ENCODE data around the gene NRF1. TPM values are rescaled to one million over a fixed set of nuclear protein-coding genes. Genes with fewer than 3 reads are reported as not detected.

The NRF1 gene
- total RNA-seq, 1 donor from 2014 or later = 29.7 TPM

DNA sequence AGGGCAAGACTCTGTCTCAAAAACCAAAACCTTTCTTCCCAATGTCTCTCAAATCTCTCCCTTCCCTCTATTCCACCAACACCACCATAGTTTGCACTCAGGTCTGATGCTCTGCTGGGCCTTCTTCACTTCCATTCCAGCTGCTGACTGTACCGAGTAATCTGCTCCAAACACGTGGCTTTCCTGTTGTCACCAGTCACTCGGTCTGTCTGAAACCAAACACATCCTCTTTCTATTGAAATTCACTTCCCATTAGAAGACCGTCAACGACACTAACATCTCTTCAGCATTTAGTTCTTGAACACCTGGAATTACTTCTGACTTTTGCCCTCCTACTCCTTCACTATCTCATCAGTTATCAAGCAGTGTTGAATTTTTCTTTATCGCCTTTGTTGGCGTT, 4.7 kb upstream of the NRF1 start:
- no peak for DNase-seq (ENCODE audit: low spot score, unreplicated experiment)
- H3K9me3 Mint-ChIP-seq (ENCODE audit: low read depth) = no peaks in the 10 kb centered on the region
- H3K4me1 Mint-ChIP-seq (ENCODE audit: low read depth) = peaks cover 9% of the 10 kb centered on the region
- TF ChIP-seq, protein P1, sequence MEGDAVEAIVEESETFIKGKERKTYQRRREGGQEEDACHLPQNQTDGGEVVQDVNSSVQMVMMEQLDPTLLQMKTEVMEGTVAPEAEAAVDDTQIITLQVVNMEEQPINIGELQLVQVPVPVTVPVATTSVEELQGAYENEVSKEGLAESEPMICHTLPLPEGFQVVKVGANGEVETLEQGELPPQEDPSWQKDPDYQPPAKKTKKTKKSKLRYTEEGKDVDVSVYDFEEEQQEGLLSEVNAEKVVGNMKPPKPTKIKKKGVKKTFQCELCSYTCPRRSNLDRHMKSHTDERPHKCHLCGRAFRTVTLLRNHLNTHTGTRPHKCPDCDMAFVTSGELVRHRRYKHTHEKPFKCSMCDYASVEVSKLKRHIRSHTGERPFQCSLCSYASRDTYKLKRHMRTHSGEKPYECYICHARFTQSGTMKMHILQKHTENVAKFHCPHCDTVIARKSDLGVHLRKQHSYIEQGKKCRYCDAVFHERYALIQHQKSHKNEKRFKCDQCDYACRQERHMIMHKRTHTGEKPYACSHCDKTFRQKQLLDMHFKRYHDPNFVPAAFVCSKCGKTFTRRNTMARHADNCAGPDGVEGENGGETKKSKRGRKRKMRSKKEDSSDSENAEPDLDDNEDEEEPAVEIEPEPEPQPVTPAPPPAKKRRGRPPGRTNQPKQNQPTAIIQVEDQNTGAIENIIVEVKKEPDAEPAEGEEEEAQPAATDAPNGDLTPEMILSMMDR (IDR thresholded peaks at IDR 0.05; ENCODE audit: unreplicated experiment) = no peak
- no peak overlapping the region for H3K27ac Mint-ChIP-seq
- H3K27me3 Mint-ChIP-seq = no peaks in the 10 kb centered on the region
- H3K4me3 Mint-ChIP-seq (ENCODE audit: low read depth) = no peak overlapping the region
- peaks cover 16% of the 10 kb centered on the region for H3K36me3 Mint-ChIP-seq (ENCODE audit: insufficient read depth)

DNA sequence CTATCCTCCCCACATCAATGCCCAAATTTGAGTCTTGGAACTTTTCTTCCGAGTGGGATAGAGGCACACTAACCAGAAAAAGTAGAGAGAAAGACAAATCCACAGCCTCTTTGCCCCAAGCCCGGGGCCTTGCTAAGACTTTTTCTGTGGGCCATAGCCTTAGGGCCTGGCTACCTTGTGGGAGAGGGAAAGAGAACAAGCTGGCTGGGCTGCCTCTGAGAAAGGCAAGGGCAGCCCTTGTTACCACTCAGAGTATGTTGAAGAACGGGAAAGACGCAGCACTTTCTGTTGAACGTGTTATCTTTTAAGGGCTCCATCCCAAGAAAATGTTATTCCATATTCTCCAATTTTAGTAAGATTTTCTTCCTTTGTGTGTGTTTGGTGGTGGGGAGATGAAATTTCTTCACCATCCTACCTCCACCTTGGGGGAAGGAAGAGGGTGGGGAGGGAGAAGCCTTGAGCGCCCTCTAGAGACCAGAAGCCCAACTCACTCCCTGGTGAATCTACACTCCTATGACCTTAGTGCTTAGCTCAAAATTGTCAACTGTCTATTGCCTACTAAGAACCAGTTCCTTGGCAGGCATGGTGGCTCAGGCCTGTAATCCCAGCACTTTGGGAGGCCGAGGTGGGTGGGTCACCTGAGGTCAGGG, 3.9 kb upstream of the NRF1 start:
- no peak for DNase-seq (ENCODE audit: low spot score, unreplicated experiment)
- peaks cover 9% of the 10 kb centered on the region for H3K4me1 Mint-ChIP-seq (ENCODE audit: low read depth)
- peaks cover 16% of the 10 kb centered on the region for H3K36me3 Mint-ChIP-seq (ENCODE audit: insufficient read depth)
- no peaks in the 10 kb centered on the region for H3K27me3 Mint-ChIP-seq
- no peak overlapping the region for H3K27ac Mint-ChIP-seq
- no peak overlapping the region for H3K4me3 Mint-ChIP-seq (ENCODE audit: low read depth)
- TF ChIP-seq, protein P1 (IDR thresholded peaks at IDR 0.05; ENCODE audit: unreplicated experiment) = peak; percentile 56
- H3K9me3 Mint-ChIP-seq (ENCODE audit: low read depth) = no peaks in the 10 kb centered on the region

DNA sequence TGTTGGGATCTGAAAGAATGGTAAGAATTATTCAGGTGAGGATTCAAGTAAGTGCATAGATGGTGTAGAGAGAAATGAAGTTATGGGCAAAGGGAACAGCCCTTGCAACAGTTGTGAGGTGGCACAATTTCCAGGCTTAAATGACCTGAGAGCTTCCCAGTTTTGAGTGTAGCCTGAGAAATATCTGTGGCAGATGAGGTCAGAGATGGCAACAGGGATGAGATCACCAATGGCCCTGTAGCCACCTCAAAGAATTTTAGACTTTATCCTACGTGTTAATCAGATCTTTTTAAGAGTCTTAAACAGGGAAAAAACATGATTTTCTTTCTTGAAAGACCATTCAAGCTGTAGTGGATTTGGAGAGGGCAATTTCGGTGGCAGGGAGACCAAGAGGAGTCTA, 1.9 kb upstream of the NRF1 start:
- no peaks in the 10 kb centered on the region for H3K27me3 Mint-ChIP-seq
- TF ChIP-seq, protein P1 (IDR thresholded peaks at IDR 0.05; ENCODE audit: unreplicated experiment) = no peak
- peaks cover 21% of the 10 kb centered on the region for H3K4me1 Mint-ChIP-seq (ENCODE audit: low read depth)
- H3K27ac Mint-ChIP-seq = peak overlapping the region; percentile 91
- H3K9me3 Mint-ChIP-seq (ENCODE audit: low read depth) = no peaks in the 10 kb centered on the region
- no peak for DNase-seq (ENCODE audit: low spot score, unreplicated experiment)
- H3K4me3 Mint-ChIP-seq (ENCODE audit: low read depth) = peak overlapping the region; percentile 99
- H3K36me3 Mint-ChIP-seq (ENCODE audit: insufficient read depth) = peaks cover 16% of the 10 kb centered on the region

DNA sequence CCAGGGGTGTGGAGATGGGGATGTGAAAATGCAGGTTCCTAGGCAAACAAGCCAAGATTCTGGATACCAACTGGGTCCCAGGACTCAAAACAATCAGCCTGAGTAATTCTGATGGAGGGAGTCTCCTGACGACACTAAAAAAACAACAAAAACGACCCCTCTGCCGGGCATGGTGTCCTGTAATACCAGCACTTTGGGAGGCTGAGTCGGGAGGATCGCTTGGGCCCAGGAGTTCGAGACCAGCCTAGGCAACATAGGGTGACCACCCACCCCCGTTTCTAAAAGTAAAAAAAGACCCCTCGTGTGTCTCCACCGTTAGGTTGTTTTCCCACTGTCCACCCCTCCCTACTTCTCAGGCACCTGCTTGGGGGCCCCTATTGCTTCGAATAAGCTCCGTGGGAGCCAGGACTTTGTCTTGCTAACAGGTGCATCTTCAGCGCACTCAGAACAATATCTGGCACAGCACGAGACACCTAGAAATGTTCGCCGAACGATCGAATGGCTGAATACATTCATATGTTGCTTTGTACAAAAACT, 743 bp upstream of the NRF1 start:
- Mint-ChIP-seq H3K27me3 (no peaks in the 10 kb centered on the region), H3K4me1 (ENCODE audit: low read depth) (peaks cover 28% of the 10 kb centered on the region), H3K4me3 (ENCODE audit: low read depth) (peak overlapping the region; percentile 99), H3K27ac (peak overlapping the region; percentile 99), H3K9me3 (ENCODE audit: low read depth) (no peaks in the 10 kb centered on the region), H3K36me3 (ENCODE audit: insufficient read depth) (peaks cover 16% of the 10 kb centered on the region)
- TF ChIP-seq, protein P1 (IDR thresholded peaks at IDR 0.05; ENCODE audit: unreplicated experiment) = no peak
- DNase-seq (ENCODE audit: low spot score, unreplicated experiment) = no peak

DNA sequence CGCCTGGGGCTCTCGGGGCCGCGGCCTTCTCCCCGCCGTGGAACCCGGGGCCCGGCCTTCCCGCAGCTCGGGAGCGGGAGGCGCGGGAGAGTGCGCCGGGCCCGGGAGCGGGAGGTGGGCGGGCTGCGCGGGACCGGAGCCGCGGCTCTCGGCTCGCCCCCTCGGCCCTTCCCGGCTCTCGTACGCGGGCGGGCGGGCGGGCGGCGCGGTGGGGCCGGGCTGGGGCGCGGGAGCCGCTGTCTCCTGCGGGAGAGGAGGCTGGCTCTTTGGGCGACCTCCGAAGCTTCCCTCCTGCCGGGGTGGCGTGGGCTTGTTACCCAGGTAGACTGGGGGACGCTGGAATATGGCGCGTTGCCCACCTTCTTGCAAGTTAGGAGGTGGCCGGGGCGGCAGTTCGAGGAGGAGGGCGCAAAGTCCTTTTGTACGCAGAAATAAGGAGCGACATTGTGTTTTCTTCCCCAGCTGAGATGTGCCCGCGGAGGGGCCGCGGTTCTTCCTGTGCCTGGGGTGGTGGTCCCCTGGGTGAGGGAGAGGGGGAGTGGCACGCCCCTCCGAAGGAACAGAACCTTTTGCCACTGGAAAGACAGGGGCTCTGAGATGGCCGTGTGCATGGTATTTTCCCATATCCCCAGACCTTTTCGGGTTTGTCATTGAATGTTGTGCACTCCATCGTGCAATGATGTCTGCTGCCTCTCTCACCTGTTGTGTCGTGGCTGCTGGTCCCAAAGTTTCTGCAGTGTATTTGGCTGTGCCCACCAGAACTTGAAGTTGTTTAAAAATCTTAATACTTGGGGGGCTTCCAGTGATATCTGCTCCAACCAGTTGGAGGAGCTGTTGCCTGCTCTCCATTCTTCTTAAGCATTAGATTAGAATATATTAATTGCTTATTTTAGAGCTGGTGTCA, 844 bp downstream of the NRF1 start:
- DNase-seq (ENCODE audit: low spot score, unreplicated experiment) = peak; percentile 14
- Mint-ChIP-seq H3K4me3 (ENCODE audit: low read depth) (peak overlapping the region; percentile 93), H3K4me1 (ENCODE audit: low read depth) (peaks cover 31% of the 10 kb centered on the region), H3K27me3 (no peaks in the 10 kb centered on the region), H3K36me3 (ENCODE audit: insufficient read depth) (peaks cover 11% of the 10 kb centered on the region), H3K27ac (peak overlapping the region; percentile 98), H3K9me3 (ENCODE audit: low read depth) (no peaks in the 10 kb centered on the region)
- TF ChIP-seq, protein P1 (IDR thresholded peaks at IDR 0.05; ENCODE audit: unreplicated experiment) = peak; percentile 59

Measured in progenitor cell of endocrine pancreas (in vitro differentiated cells).